Activated naive CD4-positive, alpha-beta T cell treated with anti-CD3 and anti-CD28 coated beads for 36 hours (primary cell): ENCODE data around the gene PHOSPHO2. TPM values are rescaled to one million over a fixed set of nuclear protein-coding genes. Genes with fewer than 3 reads are reported as not detected.
"Not testable (repeated sequence)": the region's sequence is repeated elsewhere in the genome, so short reads cannot be mapped to it uniquely, and the experiment has no call there.

Experiments
- CTCF ChIA-PET: fragments of 350-600 bp; sonication (Branson Sonifier 250); formaldehyde crosslinking; loops from one replicate; lab custom pipeline; 2021; ENCODE audit warnings: antibody characterized with exemption; lab: Charles Lee
- DNase-seq: peaks from one replicate; pipeline ENCODE4 v3.0.0-alpha.2; 2020
- H3K27ac Mint-ChIP-seq: one replicate; pipeline ENCODE4 v1.8.0; 2021; ENCODE audit warnings: mild to moderate bottlenecking, mixed read lengths
- H3K27me3 Mint-ChIP-seq: one replicate; pipeline ENCODE4 v1.8.0; 2021; ENCODE audit warnings: low read depth, mixed read lengths
- H3K36me3 Mint-ChIP-seq: one replicate; pipeline ENCODE4 v1.8.0; 2021; ENCODE audit warnings: low read depth, mixed read lengths
- H3K4me1 Mint-ChIP-seq: one replicate; pipeline ENCODE4 v1.8.0; 2021; ENCODE audit warnings: low read depth, mixed read lengths
- H3K4me3 Mint-ChIP-seq: one replicate; pipeline ENCODE4 v1.8.0; 2021; ENCODE audit warnings: mild to moderate bottlenecking, moderate library complexity, mixed read lengths
- H3K9me3 Mint-ChIP-seq: one replicate; pipeline ENCODE4 v1.8.0; 2021; ENCODE audit warnings: mixed read lengths
- intact Hi-C: fragments of 100-400 bp; cut with micrococcal nuclease; formaldehyde crosslinking; loops from one replicate; pipeline ENCODE4 v1.15.1; 2023
- total RNA-seq, 2 experiments: library from RNA; stranded (reverse); gene quantifications; one replicate each; pipeline ENCODE4 v1.2.3, GENCODE V29; 2021

The PHOSPHO2 gene
- total RNA-seq, 2 experiments from 2014 or later, result 1.2 TPM

DNA sequence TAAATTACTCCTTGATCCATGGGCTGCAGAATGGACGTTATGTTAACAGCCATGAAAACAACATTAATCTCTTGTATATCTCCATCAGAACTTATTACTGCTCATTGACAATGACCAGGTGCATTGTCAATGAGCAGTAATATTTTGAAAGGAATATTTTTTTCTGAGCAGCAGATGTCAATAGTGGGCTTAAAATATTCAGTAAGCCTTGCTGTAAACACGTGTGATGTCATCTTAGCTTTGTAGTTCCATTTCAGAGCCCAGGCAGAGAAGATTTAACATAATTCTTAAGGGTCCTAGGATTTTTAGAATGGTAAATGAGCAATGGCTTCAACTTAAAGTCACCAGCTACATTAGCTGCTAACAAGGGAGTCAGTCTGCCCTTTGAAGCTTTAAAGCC is 26.7 kb upstream of the PHOSPHO2 start:
- H3K9me3 Mint-ChIP-seq, result no peaks in the 10 kb centered on the region
- peaks cover under 1% of the 10 kb centered on the region for H3K27me3 Mint-ChIP-seq
- H3K36me3 Mint-ChIP-seq, result no peaks in the 10 kb centered on the region
- no peaks in the 10 kb centered on the region for H3K4me1 Mint-ChIP-seq
- no peak for DNase-seq
- H3K27ac Mint-ChIP-seq, result no peak overlapping the region
- CTCF ChIA-PET, result interaction anchor here (1.0 kb wide), 1 partner anchor 16 kb away, joined by 4 read pairs; no protein-coding TSS in a partner anchor
- intact Hi-C loops, result no loop called here
- H3K4me3 Mint-ChIP-seq, result no peak overlapping the region

DNA sequence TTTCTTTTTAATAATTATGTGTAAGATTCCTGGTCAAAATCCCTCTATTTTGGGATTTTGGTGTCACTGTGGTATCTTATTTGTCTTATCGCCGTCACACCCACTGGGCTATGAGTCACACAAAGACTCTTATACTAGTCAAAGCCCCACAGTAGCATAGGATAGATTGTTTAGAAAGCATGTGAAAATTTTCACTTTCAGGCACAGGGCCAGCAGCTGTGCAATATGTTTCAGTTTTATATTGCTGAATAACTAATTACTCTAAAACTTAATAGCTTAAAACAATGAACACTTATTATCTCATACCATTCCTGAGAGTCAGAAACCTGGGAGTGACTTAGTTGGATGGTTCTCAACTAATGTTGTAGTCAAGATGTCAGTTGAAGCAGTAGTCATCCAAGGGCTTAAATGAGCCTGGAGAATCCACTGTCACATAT is 24.0 kb upstream of the PHOSPHO2 start:
- H3K27ac Mint-ChIP-seq, result no peak overlapping the region
- CTCF ChIA-PET, result no interaction called here
- H3K4me1 Mint-ChIP-seq, result no peaks in the 10 kb centered on the region
- DNase-seq, result no peak
- no peaks in the 10 kb centered on the region for H3K9me3 Mint-ChIP-seq
- H3K27me3 Mint-ChIP-seq, result peaks cover 6% of the 10 kb centered on the region
- intact Hi-C loops, result no loop called here
- no peaks in the 10 kb centered on the region for H3K36me3 Mint-ChIP-seq
- H3K4me3 Mint-ChIP-seq, result no peak overlapping the region

DNA sequence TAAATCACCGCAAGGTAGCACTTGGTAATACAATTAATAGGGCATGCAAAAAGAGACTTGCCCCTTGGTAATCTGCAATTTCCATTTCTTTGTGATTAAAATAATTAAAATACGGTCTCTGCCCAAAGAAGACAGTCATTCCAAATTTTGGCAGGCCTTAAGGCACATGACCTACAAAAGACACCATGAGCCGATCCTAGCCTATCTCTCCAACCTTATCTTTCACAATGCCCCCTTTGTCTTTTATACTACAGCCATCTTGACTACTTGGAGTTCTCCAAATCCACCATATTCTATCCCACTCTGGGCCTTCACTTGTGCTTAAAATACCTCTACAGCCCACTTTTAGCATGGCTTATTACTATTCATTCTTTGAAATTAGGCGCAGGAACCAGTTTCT is 23.3 kb upstream of the PHOSPHO2 start:
- CTCF ChIA-PET, result no interaction called here
- Mint-ChIP-seq H3K4me3 (no peak overlapping the region), H3K36me3 (no peaks in the 10 kb centered on the region), H3K9me3 (no peaks in the 10 kb centered on the region), H3K27me3 (peaks cover 11% of the 10 kb centered on the region), H3K4me1 (no peaks in the 10 kb centered on the region), H3K27ac (no peak overlapping the region)
- no peak for DNase-seq
- intact Hi-C loops, result no loop called here

DNA sequence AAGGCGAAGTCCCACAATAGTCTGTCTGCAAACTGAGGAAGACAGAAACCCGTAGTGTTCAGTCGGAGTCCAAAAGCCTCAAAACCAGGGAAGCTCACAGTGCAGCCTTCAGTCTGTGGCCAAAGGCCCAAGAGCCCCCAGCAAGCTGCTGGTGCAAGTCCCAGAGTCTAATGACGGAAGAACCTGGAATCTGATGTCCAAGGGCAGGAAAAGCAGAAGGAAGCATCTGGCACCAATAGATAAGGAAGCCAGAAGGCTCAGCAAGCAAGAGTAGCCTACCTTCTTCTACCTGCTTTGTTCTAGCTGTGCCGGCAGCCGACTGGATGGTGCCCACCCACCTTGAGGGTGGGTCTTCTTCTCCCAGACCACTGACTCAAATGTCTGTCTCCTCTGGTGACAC is 21.9 kb upstream of the PHOSPHO2 start:
- Mint-ChIP-seq H3K4me3 (no peak overlapping the region), H3K9me3 (no peaks in the 10 kb centered on the region), H3K36me3 (no peaks in the 10 kb centered on the region), H3K27ac (no peak overlapping the region), H3K4me1 (no peaks in the 10 kb centered on the region), H3K27me3 (peaks cover 12% of the 10 kb centered on the region)
- intact Hi-C loops, result no loop called here
- CTCF ChIA-PET, result no interaction called here
- DNase-seq, result no peak

DNA sequence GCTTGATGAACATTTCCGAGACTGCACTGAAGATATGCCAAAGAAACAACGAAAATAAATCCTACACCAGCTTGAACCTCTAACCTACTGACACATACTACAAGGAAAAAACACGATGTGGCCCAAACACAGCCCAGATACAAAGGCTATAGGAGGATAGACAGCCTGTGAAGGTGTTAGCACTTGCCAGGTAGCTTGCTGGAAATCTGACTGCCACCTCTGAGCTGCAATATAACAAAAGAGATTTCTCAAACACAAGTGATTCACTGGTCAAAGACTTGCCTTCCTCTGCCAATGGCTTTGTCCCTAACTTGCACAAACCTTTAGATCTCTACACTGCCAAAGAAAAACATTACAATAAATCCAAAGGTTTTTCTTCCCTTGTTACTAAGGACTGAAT is 21.2 kb upstream of the PHOSPHO2 start:
- no peaks in the 10 kb centered on the region for H3K9me3 Mint-ChIP-seq
- H3K4me1 Mint-ChIP-seq, result no peaks in the 10 kb centered on the region
- intact Hi-C loops, result no loop called here
- no peak overlapping the region for H3K4me3 Mint-ChIP-seq
- no peaks in the 10 kb centered on the region for H3K36me3 Mint-ChIP-seq
- peaks cover 12% of the 10 kb centered on the region for H3K27me3 Mint-ChIP-seq
- no peak overlapping the region for H3K27ac Mint-ChIP-seq
- no peak for DNase-seq
- CTCF ChIA-PET, result no interaction called here

GRCh38 chr2:169673921-169674320 is 20.3 kb upstream of the PHOSPHO2 start:
- Mint-ChIP-seq H3K4me3 (no peak overlapping the region), H3K27ac (no peak overlapping the region), H3K9me3 (no peaks in the 10 kb centered on the region), H3K36me3 (no peaks in the 10 kb centered on the region), H3K27me3 (peaks cover 12% of the 10 kb centered on the region), H3K4me1 (no peaks in the 10 kb centered on the region)
- intact Hi-C loops, result no loop called here
- DNase-seq, result no peak
- CTCF ChIA-PET, result no interaction called here

DNA sequence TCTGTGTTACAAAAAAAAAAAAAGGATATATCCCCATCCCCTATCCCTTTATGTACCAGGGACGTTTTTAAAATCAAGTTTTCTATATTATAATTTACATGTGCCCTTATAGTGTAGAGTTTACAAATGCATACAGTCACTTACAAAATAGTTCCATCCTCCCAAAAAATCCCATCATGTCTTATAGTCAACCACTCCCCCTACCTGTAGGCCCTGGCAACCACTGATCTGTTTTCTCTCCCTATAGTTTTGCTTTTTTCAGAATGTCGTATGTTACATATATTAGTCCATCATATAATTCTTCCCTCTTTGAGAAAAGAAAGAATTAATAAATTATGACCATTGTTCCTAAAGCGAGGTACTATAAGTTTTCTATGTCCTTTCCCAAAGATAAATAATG is 17.9 kb upstream of the PHOSPHO2 start:
- intact Hi-C loops, result no loop called here
- no peak for DNase-seq
- CTCF ChIA-PET, result no interaction called here
- H3K36me3 Mint-ChIP-seq, result no peaks in the 10 kb centered on the region
- no peak overlapping the region for H3K4me3 Mint-ChIP-seq
- H3K27ac Mint-ChIP-seq, result no peak overlapping the region
- no peaks in the 10 kb centered on the region for H3K9me3 Mint-ChIP-seq
- H3K27me3 Mint-ChIP-seq, result peaks cover 12% of the 10 kb centered on the region
- H3K4me1 Mint-ChIP-seq, result no peaks in the 10 kb centered on the region

- Mint-ChIP-seq H3K27ac (no peak overlapping the region), H3K4me1 (no peaks in the 10 kb centered on the region), H3K4me3 (no peak overlapping the region), H3K36me3 (no peaks in the 10 kb centered on the region), H3K9me3 (no peaks in the 10 kb centered on the region), H3K27me3 (peaks cover 12% of the 10 kb centered on the region)
- CTCF ChIA-PET, result interaction anchor here (0.7 kb wide), 1 partner anchor 16 kb away, joined by 3 read pairs; no protein-coding TSS in a partner anchor
- no peak for DNase-seq
- intact Hi-C loops, result no loop called here
Observed at GRCh38 chr2:169676850-169677249, 17.4 kb upstream of the PHOSPHO2 start.

DNA sequence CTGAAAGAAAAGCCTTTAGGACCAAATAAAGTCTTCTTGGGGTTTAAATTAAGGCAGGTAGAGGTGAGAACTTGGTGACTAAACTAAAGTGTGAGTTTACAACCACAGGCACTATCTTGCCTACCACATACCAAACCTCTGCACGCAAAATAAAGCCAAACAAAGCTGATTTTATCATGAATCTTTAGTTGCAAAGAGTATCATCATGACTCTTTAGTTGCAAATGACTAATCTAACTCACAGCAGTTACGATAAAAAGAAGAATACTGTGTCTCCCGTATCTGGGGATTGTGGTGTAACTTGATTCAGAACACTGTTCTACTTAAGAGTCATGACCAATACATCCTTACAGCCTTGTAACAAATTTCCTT is 11.2 kb upstream of the PHOSPHO2 start:
- H3K36me3 Mint-ChIP-seq, result no peaks in the 10 kb centered on the region
- CTCF ChIA-PET, result interaction anchor here (1.4 kb wide), 1 partner anchor 15 kb away, joined by 4 read pairs; no protein-coding TSS in a partner anchor
- H3K9me3 Mint-ChIP-seq, result peaks cover 1% of the 10 kb centered on the region
- no peak overlapping the region for H3K4me3 Mint-ChIP-seq
- intact Hi-C loops, result no loop called here
- peak; percentile 10 for DNase-seq
- H3K27ac Mint-ChIP-seq, result no peak overlapping the region
- H3K4me1 Mint-ChIP-seq, result no peaks in the 10 kb centered on the region
- H3K27me3 Mint-ChIP-seq, result no peaks in the 10 kb centered on the region

- CTCF ChIA-PET, result interaction anchor here (1.4 kb wide), 1 partner anchor 16 kb away, joined by 4 read pairs; no protein-coding TSS in a partner anchor
- no peak for DNase-seq
- intact Hi-C loops, result no loop called here
- peaks cover 5% of the 10 kb centered on the region for H3K9me3 Mint-ChIP-seq
- H3K27me3 Mint-ChIP-seq, result no peaks in the 10 kb centered on the region
- no peaks in the 10 kb centered on the region for H3K4me1 Mint-ChIP-seq
- no peak overlapping the region for H3K4me3 Mint-ChIP-seq
- no peak overlapping the region for H3K27ac Mint-ChIP-seq
- no peaks in the 10 kb centered on the region for H3K36me3 Mint-ChIP-seq
Observed at GRCh38 chr2:169683425-169684134, 10.7 kb upstream of the PHOSPHO2 start.

- Mint-ChIP-seq H3K4me1 (no peaks in the 10 kb centered on the region), H3K4me3 (no peak overlapping the region), H3K27me3 (no peaks in the 10 kb centered on the region), H3K9me3 (peaks cover 8% of the 10 kb centered on the region), H3K27ac (no peak overlapping the region), H3K36me3 (no peaks in the 10 kb centered on the region)
- no peak for DNase-seq
- CTCF ChIA-PET, result interaction anchor here (1.4 kb wide), 1 partner anchor 17 kb away, joined by 4 read pairs; no protein-coding TSS in a partner anchor
- intact Hi-C loops, result no loop called here
Observed at GRCh38 chr2:169684135-169684565, 10.1 kb upstream of the PHOSPHO2 start.

DNA sequence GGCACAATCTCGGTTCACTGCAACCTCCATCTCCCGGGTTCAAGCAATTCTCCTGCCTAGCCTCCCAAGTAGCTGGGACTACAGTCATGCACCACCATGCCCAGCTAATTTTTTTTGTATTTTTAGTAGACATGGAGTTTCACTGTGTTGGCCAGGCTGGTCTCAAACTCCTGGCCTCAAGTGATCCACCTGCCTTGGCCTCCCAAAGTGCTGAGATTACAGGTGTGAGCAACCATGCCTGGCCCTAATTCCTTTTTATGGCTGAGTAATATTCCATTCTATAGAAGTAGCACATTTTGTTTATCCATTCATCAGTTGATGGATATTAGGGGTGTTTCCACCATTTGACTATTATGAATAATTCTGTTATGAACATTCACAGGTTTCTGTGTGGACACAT is 9.6 kb upstream of the PHOSPHO2 start:
- H3K9me3 Mint-ChIP-seq, H3K4me1 Mint-ChIP-seq, intact Hi-C loops, H3K27ac Mint-ChIP-seq, H3K36me3 Mint-ChIP-seq, H3K27me3 Mint-ChIP-seq, CTCF ChIA-PET, H3K4me3 Mint-ChIP-seq, DNase-seq: not testable (repeated sequence)

DNA sequence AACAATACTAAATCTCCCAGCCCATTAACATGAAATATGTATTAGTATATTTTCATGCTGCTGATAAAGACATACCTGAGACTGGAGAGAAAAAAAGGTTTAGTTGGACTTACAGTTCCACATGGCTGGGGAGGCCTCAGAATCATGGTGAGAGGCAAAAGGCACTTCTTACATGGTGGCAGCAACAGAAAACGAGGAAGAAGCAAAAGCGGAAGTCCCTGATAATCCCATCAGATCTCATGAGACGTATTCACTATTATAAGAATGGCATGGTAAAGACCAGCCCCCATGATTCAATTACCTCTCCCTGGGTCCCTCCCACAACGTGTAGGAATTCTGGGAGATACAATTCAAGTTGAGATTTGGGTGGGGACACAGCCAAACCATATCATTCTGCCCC is 7.4 kb upstream of the PHOSPHO2 start:
- H3K27ac Mint-ChIP-seq, H3K27me3 Mint-ChIP-seq, DNase-seq, H3K4me3 Mint-ChIP-seq, CTCF ChIA-PET, H3K4me1 Mint-ChIP-seq, H3K36me3 Mint-ChIP-seq, intact Hi-C loops: not testable (repeated sequence)
- H3K9me3 Mint-ChIP-seq, result peaks cover 13% of the 10 kb centered on the region
